HG03175 (cell line): Measurements from ENCODE around the gene ANKRD33B.
"Not testable (repeated sequence)": the region's sequence is repeated elsewhere in the genome, so short reads cannot be mapped to it uniquely, and the experiment has no call there.

Source experiments
- ATAC-seq: cut with Tn5 transposase; IDR thresholded peaks from one replicate; pipeline ENCODE4 v1.9.1; 2021; ENCODE audit warnings: mild to moderate bottlenecking, moderate library complexity; ENCODE audit not compliant: unreplicated experiment

The ANKRD33B gene

DNA sequence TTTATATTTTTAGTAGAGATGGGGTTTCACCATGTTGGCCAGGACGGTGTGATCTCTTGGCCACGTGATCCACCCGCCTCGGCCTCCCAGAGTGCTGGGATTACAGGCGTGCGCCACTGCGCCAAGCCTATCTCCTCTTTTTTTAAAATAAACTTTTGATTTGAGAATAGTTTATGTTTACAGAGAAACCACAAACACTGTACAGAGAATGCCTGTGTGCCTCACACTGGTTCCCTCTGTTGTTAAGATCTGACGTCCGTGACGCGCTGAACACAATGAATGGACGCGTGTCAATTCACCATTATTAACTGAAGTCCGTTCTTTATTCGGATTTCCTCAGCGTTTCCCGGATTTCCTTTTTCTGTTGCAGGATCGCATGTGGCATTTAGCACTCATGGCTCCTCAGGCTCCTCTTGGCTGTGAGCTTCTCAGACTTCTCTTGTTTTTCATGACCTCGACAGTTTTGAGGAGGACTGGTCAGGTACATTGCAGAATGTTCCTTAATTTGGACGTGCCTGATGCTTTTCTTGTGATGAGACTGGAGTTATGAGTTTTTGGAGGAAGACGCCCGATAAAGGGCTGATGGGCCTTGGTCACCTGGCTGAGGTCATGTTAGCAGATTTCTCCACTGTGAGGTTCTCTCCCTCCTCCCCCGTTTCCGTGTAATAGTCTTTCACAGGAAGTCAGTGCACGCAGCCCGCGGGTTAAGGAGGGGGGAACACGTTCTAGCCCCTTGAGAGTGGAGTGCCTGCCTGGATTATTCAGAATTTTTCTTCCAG is 69.6 kb downstream of the ANKRD33B start:
- no peak for ATAC-seq

DNA sequence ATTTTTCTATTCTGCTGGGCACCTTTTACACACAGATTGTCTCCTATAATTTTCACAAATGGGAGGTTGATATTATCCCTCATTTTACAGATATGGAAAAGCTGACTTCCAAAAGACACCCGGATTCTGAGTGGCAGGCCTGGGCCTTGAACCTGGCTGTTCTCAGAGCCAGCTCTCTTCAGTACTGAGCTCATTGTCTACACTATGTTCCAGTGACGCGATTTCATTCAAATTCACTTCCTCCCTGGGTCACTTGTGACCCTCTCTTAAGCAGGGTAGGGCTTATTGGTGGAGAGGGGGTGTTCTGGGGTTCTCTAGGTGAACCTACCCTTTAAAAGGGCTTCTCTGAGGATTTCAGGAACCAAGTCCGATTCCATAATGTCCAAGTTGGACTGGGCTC is 70.2 kb downstream of the ANKRD33B start:
- no peak for ATAC-seq

DNA sequence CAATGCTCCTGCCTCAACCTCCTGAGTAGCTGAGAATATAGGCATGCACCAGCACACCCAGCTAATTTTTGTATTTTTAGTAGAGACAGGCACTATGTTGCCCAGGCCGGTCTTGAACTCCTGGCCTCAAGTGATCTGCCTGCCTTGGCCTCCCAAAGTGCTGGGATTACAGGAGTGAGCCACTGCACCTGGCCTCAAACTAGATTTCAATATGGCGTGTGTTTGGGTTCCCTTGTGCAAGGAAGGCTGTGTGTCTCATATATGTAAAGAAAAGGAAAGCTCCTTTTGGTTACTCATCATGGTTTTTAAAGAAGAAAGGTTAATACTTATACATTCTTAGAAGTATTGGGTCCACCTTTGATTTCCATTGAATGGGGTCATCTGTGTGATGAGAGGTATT is 70.7 kb downstream of the ANKRD33B start:
- ATAC-seq = no peak

DNA sequence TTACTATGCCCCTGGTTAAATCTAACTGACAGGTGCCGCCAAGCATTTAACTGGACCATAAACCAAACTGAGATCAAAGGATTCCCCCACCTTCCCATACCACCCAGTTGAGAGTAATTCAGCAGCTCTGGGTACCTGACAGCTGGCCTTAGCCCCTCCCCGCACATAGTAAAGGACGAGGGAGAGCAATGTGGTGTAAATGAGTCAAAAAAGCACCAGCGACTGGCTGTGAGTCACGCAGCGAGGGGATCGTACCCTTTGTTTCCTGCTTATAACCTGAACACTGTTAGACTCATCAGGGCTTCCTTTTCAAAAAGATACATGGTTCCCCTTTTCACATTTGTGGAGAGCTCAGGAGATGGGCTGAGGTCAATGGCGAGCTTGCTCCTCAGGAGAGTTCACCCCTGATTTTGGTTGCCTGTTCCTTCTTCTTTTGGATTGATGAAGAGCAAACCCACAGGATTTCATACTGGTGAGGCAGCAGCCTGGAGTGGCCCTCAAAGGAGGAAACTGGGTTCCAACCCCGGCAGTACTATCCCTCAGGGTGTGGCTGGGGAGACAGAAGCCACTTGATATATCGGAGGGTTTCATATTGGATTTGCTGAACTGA is 71.5 kb downstream of the ANKRD33B start:
- ATAC-seq = peak; percentile 82

DNA sequence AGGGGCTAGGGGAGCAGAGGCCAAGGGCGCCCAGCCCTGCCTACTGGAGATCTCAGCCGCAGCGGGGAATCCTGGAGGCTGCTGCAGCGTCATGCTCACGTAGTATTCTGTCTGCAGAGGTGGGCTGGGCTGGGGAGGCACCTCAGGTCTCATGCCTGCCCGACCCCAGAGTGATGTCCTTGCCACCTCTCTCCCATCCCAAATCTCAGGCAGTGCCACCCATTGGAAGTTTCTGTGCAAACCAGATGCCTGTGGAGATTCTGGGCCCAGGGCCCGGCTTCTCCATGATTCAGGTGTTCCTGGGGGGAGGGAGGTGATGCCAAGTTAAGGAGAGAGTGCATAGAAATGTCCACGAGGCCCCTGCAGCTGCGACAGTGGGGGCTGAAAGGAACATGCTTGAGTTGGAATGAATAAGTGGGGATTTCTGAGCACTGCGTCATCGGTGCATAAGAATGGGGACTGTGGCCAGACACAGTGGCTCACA is 72.0 kb downstream of the ANKRD33B start:
- ATAC-seq = no peak

DNA sequence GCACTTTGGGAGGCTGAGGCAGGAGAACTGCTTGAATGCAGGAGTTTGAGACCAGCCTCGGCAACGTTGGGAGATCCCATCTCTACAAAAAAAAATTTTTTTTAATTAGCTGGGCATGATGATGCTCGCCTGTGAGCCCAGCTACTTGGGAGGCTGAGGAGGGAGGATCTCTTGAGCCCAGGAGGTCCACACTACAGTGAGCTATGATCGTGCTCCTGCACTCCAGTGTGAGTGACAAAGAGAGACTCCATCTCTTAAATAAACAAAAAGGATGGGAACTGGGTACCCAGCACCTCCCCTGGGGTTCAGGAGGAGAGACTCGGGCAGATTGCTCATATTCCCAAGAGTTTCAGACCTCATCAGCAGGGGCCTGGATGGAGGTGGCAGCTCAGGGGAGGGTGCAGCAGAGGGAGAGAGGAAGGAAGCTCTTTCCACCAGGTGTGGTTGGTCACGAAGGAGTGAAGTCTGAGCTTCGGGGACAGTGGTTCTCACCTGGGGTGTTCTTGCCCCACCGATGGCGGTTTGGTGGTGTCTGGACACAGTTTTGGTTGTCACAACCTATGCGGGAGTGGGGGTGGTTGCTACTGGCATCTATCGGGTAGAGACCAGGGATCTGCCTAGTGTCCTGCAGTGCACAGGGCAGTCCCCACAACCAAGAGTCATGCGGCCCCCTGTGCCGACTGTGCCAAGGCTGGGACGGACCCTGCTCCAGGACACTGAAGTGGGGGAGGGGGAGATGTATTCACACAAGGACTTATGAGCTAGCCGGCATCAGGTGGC is 72.7 kb downstream of the ANKRD33B start:
- ATAC-seq = no peak

DNA sequence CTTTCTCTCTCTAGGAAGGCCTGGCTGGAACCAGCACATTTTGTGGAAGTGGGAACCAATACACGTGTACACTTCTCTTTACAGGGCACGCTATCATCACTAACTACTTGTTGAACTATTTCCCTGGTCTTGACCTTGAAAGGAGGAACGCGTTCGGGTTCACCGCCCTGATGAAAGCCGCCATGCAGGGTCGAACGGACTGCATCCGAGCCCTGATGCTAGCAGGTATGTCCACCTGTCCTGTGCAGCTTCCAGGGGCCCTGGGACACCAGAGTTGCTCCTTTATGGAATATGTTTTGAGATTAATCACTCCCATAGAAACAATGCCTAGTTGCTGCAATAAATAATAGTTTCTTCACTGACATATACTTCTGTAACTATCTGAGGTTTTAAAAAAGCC is 74.1 kb downstream of the ANKRD33B start:
- ATAC-seq = no peak

DNA sequence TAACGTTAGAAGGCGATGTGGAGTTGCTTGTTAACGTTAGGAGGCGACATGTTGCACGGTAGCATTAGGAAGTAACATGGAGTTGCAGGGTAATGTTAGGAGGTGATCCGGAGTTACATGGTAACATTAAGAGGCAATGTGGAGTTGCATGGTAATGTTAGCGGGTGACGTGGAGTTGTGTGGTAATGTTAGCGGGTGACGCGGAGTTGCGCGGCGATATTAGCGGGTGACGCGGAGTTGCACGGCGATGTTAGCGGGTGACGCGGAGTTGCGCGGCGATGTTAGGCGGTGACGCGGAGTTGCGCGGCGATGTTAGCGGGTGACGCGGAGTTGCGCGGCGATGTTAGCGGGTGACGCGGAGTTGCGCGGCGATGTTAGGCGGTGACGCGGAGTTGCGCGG is 74.9 kb downstream of the ANKRD33B start:
- not testable (repeated sequence) for ATAC-seq

DNA sequence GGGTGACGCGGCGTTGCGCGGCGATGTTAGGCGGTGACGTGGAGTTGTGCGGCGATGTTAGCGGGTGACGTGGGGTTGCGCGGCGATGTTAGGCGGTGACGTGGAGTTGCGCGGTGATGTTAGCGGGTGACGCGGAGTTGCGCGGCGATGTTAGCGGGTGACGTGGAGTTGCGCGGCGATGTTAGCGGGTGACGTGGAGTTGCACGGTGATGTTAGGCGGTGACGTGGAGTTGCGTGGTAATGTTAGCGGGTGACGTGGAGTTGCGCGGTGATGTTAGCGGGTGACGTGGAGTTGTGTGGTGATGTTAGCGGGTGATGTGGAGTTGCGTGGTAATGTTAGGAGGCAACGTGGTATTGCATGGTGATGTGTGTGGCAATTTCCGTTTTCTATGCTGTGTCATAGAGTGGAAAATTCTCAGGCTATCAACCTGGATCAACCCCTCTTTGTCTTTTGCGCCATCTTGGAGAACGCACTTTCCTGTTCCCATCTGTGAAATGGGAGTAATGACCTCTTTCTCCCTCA is 76.0 kb downstream of the ANKRD33B start:
- ATAC-seq = no peak

DNA sequence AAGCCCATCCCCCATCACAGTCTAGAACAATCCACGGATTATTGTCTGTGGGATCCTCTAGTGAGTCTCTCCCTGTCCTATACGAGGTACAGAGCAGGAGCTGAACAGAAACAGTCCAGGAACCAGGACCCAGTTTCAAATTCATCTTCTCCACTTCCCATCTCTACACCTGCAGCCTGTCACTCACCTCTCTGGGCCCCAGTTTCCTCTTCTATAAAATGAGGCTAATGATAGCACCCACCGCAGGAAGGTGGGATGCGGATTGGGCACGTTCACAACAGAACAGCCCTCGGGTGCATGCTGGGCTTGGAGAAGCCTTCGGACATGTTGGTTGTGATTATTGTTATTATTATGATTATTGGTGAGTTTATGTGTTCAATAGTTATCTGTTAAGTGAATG is 78.5 kb downstream of the ANKRD33B start:
- ATAC-seq = no peak

DNA sequence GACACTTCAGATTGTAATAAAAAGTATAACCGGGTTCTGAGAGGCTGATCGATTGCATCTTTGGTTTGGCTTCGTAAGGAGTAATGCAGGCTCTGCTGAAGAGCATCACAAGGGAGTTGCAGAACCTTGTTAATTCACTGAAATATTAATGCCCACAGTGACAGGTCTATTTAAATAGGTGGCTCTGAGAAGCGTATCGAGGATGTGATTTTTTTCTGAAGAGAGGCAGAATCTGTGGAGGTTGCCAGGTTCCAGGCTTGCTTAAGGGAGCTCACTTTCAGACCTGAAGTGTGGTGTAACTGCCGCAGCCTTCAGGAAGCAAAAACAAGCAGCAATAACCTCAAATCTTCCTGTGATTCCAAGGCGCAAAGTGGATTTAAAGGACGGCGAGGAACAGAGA is 80.3 kb downstream of the ANKRD33B start:
- no peak for ATAC-seq

DNA sequence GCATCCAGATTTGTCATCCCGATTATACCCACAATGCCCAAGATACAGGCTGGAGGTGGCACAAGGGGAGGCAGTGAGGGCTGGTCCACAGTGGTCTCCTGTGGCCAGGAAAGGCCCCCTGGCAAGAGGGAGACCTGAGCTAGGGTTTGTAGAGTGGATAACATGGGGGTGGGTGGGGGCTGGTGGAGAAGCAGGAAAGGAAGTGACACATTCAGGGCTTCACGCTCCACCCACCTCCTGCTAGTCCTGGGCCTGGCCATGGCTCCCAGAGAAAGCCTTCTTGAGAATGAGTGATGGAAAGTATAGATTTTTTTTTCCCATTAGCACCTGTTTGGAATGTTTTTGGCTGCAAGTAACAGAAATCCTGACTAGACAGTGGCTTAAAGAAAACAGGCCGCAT is 81.3 kb downstream of the ANKRD33B start:
- ATAC-seq = no peak

DNA sequence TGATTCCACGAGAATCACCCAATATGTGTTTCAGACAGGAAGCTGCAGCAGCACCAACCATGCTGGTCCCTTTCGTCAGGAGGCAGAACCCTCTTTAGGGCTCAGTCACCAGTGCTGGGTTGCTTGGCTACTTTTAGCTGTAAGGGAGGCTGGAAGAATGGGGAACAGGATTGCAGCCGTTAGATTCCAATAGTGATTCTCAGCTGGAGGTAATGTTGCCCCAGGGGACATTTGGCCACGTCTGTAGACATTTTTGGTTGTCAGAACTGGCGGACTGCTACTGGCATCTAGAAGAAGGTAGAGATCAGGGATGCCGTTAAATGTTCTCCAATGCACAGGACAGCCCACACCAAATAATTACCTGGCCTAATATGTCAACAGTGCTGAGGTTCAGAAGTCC is 81.8 kb downstream of the ANKRD33B start:
- ATAC-seq = no peak

DNA sequence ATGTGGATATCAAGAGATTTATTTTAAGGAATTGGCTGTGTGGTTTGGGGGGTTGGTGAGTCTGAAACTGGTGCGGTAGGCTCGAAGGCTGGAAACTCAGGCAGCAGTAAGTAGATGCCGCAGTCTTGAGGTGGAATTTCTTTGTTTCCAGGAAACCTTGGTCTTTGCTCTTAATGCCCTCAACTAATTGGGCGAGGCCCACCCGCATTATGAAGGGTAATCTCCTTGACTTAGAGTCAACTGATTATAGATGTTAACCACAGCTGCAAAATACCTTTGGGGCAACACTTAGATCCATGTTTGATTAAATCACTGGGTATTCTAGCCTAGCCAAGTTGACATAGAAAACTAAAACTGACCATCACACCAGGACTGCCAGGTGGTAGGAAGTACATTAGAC is 83.8 kb downstream of the ANKRD33B start:
- ATAC-seq = no peak

DNA sequence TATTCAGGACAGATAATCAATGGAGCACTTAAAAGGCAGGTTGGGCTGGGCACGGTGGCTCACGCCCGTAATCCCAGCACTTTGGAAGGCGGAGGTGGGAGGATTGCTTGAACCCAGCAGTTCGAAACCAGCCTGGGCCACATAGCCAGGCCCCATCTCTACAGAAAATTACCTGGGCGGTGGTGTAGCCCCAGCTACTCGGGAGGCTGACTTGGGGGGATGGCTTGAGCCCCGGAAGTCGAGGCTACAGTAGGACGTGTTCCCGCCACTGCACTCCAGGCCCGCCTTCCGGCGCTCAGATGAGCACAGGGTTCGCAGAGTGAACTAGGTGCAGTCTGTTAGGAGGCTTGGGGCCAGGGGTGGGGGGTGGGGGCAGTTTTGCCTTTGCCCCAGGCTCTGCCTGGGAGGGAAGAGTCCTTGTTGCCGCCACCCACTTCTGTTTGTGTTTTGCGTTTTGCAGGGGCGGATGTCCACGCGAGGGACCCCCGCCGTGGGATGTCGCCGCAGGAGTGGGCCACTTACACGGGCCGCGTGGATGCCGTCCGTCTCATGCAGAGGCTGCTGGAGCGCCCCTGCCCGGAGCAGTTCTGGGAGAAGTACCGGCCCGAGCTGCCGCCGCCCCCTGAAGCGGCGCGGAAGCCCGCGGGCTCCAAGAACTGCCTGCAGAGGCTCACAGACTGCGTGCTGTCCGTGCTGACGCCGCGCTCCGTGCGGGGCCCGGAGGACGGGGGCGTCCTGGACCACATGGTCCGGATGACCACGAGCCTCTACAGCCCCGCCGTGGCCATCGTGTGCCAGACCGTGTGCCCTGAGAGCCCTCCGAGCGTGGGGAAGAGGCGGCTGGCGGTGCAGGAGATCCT is 85.2 kb downstream of the ANKRD33B start:
- no peak for ATAC-seq

DNA sequence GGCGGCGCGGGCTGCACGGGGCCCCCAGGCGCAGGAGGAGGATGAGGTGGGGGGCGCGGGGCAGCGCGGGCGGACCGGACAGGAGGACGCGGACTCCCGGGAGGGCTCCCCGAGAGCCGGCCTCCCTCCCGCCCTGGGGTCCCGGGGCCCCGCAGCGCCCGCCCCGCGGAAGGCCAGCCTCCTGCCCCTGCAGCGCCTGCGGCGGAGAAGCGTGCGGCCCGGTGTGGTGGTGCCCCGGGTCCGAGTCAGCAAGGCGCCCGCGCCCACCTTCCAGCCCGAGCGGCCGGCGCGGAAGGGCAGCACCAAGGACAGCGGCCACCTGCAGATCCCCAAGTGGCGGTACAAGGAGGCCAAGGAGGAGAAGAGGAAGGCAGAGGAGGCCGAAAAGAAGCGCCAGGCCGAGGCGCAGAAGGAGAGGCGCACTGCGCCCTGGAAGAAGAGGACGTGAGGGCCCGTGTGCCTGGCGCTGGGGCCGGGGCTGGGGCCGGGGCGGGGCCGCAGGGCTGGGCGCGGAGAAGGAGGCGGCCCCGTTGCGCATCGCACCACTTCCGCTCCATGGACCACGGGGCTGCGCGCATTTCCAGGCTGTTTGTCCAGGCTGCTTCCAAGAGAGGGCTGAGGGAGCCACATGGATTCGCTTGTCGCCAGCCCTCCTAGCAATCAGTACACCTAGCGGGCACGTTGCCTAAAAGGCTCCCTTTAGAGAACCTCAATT is 86.0 kb downstream of the ANKRD33B start:
- no peak for ATAC-seq

DNA sequence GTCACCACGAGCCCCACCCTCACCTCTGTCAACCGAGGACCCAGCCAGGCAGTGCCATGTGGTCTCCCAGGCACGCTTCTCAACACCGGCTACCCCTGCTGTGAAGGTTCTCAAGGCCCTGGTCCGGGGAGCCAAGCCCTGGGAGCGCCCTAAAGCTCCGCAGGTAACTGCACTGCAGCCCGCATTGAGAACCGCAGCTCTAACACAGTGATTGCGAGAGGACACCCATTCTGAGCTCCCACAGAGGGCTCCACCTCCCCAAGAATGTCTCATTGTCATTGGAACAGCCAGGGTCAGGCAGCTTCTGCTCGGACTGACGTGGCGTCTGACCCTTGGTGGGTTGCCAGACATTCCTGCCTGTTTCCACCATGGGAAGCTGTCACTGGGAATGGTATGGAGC is 88.3 kb downstream of the ANKRD33B start:
- ATAC-seq = no peak

DNA sequence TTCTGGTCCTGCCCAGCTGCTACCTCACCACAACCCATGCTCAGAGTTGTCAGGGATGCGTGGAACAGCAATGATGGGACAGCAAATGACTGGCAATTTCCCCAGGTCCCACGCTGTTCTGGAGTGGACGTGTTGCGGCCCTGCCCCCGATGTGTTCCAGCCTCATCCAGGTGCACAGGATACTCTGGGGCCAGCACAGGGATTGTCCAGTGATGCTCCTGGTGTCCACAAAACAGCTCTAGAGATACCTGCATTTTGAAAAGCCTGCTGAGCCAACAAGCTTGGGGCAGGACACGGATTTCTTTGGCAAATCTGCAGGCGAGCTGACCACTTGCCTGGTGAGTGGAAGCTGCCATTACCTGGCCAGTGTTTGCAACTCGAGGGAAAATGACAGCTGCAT is 88.7 kb downstream of the ANKRD33B start:
- ATAC-seq = no peak

DNA sequence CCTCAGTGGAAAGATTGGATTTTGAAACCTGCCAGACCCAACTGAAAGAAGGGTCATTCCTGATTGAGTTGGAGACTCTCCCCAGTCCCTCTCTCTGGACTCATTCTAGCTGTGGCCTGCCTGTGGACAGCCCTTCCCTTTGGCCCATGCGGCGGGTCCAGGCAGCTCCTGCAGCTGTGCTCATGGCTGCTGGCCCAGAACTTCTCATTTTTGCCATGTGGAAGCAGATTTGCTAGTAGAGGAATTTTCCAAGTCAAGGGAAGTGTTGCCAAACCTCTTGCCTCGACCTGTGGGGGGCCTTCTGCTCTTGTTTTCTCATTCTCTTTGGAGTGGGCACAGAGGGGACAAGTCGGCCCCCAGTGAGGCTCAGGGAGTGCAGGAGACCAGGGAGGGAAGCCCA is 89.2 kb downstream of the ANKRD33B start:
- no peak for ATAC-seq

DNA sequence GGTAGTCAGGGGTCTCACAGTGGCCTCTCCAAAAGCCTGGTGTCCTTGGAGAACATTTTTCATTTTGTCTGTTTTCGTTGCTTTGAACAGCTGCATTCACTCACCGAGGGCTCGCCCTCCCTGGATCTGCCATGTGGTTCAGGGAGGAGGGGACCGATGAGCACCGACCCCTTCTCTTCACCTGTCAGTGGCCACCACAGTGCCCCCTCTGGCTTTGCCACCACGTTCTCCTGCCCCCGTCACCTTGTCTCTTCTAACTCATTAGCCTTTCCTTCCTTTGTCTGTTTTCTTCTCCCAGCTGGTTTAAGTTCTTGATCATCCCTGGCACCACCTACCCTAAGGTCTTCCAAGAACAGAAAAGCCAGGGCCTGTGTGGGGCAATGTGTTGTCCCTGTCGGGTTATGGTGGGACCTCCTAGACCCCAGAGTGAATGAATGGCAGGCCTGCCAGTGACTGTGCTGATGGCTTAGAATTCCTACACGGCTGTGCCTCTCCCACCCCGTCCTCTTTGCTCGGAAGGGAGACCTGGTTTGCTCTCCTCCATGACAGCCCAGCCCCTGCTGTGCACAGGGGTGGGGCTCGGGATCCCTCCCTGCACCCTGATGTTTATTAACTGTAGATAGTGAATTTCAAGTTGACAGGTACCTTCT is 90.0 kb downstream of the ANKRD33B start:
- no peak for ATAC-seq
